ENCODE measurements around the gene FXR2. TPM values are rescaled to one million over a fixed set of nuclear protein-coding genes. Genes with fewer than 3 reads are reported as not detected.

The FXR2 gene
- total and polyA plus RNA-seq, 9 of the 15 experiments (the other 6 are each of a cell fraction or from before 2014, with no cell fraction given), result 2.0 to 49.3 (median 24.5) TPM

- ChIA-PET CTCF (ENCODE audit: low intra/inter-chr PET ratio) (no interaction called here), POLR2A (interaction anchor here (1.0 to 6.7 kb wide), 3 partner anchors 9 to 14 kb away, joined by 4 to 46 read pairs (median 4); partner anchors contain the start of gene MPDU1)
- Histone ChIP-seq H3K9me3 (replicated peaks; ENCODE audit: control insufficient read depth, insufficient read depth, low read depth, low read length) (no peaks in the 10 kb centered on the region), H3K9me1 (ENCODE audit: control insufficient read depth, insufficient read depth, low read length) (peaks cover 1% of the 10 kb centered on the region), H3K27ac (ENCODE audit: extremely low read depth, low read depth, low read length) (no peak overlapping the region), H3K4me3 (no peak overlapping the region), H3K4me2 (ENCODE audit: insufficient read depth, low read length) (no peak overlapping the region), H3K9ac (ENCODE audit: insufficient read depth in 1 of 2, low read depth in 2 of 2, low read length in 2 of 2) (no peak overlapping the region), H2AFZ (ENCODE audit: low read depth, low read length) (no peak overlapping the region), H3K4me1 (replicated peaks in 1 of 2; ENCODE audit: control insufficient read depth in 2 of 2, insufficient read depth in 2 of 2, low read length in 2 of 2) (peaks cover 4 to 7% of the 10 kb centered on the region in 2 experiments; a peak in 4 of 5 replicates), H3K79me2 (ENCODE audit: control insufficient read depth, insufficient read depth, low read length) (peaks cover 26% of the 10 kb centered on the region), H3K36me3 (ENCODE audit: control insufficient read depth, insufficient read depth, low read length) (peaks cover 79% of the 10 kb centered on the region), H4K20me1 (replicated peaks; ENCODE audit: control insufficient read depth, insufficient read depth, low read length) (peaks cover 9% of the 10 kb centered on the region), H3K27me3 (ENCODE audit: control insufficient read depth in 2 of 2, insufficient read depth in 2 of 2, low read length in 2 of 2) (no peaks in the 10 kb centered on the region)
- intact Hi-C loops (cut with micrococcal nuclease) (no loop called here), in situ Hi-C loops (cut with MboI) (loop anchor here (25.0 kb wide), 1 partner anchor 532 kb away; the partner anchor contains the start of genes SLC16A11 and SLC16A13)
- BruUV-seq (replicated peaks), result no TSS peak
- WGBS (ENCODE audit: insufficient coverage, low coverage, missing lambda C conversion rate), result 74% methylated on average over 4 of the region's 5 CpGs
- FAIRE-seq (no peak), DNase-seq (ENCODE audit: extremely low read depth in 1 of 4, low spot score in 3 of 4) (no peak), ATAC-seq (no peak)
- TF ChIP-seq UBTF (IDR thresholded peaks at IDR 0.05; ENCODE audit: borderline replicate concordance in 1 of 2, low read depth in 2 of 2, low read length in 2 of 2) (no peak), SNIP1 (IDR thresholded peaks at IDR 0.05; ENCODE audit: low read depth) (no peak), POLR3A (IDR thresholded peaks at IDR 0.05; ENCODE audit: borderline replicate concordance, extremely low read depth, insufficient read depth, insufficient read length) (no peak), GTF2F1 (IDR thresholded peaks at IDR 0.05; ENCODE audit: low read depth, low read length) (no peak), NCOA4 (IDR thresholded peaks at IDR 0.05; ENCODE audit: partially characterized antibody) (no peak), ATF4 (CRISPR knock-in tag; IDR thresholded peaks at IDR 0.05) (no peak), ADNP (tag; IDR thresholded peaks at IDR 0.05) (no peak), MLLT1 (IDR thresholded peaks at IDR 0.05) (no peak), TEAD2 (tag; IDR thresholded peaks at IDR 0.05) (no peak), ZBTB8A (IDR thresholded peaks at IDR 0.05; ENCODE audit: partially characterized antibody) (no peak), CBX3 (IDR thresholded peaks at IDR 0.05; ENCODE audit: borderline replicate concordance in 1 of 2, low read length in 2 of 2) (no peak), ETV5 (CRISPR knock-in tag; IDR thresholded peaks at IDR 0.05; ENCODE audit: low read depth) (no peak), MECOM (CRISPR knock-in tag; IDR thresholded peaks at IDR 0.05) (no peak), HIVEP1 (CRISPR knock-in tag; IDR thresholded peaks at IDR 0.05) (no peak), SMAD1 (IDR thresholded peaks at IDR 0.05; ENCODE audit: low read depth, low read length, partially characterized antibody) (no peak), RFX1 (IDR thresholded peaks at IDR 0.05) (no peak)
Measured at GRCh38 chr17:7569571-7569970, 45.1 kb downstream of the FXR2 start.

Measured in K562 (cell line).